NCI-H82 treated with DMSO at 0.1 percent for 48 hours (cell line): Measurements from ENCODE around the gene ELFN2.

Source experiments
- DNase-seq: peaks from one replicate; lab custom pipeline; 2025; ENCODE audit not compliant: unreplicated experiment; lab: John Stamatoyannopoulos, UW

ELFN2 gene

GRCh38 chr22:37318364-37319109, 108.7 kb downstream of the ELFN2 start:
- no peak for DNase-seq
